Measurements from ENCODE around the gene L3MBTL4. TPM values are rescaled to one million over a fixed set of nuclear protein-coding genes. Genes with fewer than 3 reads are reported as not detected.
"Not testable (repeated sequence)": the region's sequence is repeated elsewhere in the genome, so short reads cannot be mapped to it uniquely, and the experiment has no call there.

L3MBTL4 gene
- total RNA-seq, 1 donor from 2014 or later, result 17.5 TPM

- DNase-seq, result no peak
Measured at GRCh38 chr18:6249170-6249569, 165.5 kb downstream of the L3MBTL4 start.

- DNase-seq, result no peak
Measured at GRCh38 chr18:6248017-6248416, 166.7 kb downstream of the L3MBTL4 start.

GRCh38 chr18:6242004-6242403, 172.7 kb downstream of the L3MBTL4 start:
- DNase-seq, result no peak

- no peak for DNase-seq
Measured at GRCh38 chr18:6239716-6240115, 175.0 kb downstream of the L3MBTL4 start.

- no peak for DNase-seq
Measured at GRCh38 chr18:6236258-6236657, 178.5 kb downstream of the L3MBTL4 start.

GRCh38 chr18:6222271-6222670, 192.4 kb downstream of the L3MBTL4 start:
- DNase-seq, result no peak

GRCh38 chr18:6221602-6222014, 193.1 kb downstream of the L3MBTL4 start:
- no peak for DNase-seq

GRCh38 chr18:6220129-6220528, 194.6 kb downstream of the L3MBTL4 start:
- DNase-seq, result no peak

GRCh38 chr18:6219116-6219717, 195.5 kb downstream of the L3MBTL4 start:
- no peak for DNase-seq

GRCh38 chr18:6215888-6216287, 198.8 kb downstream of the L3MBTL4 start:
- no peak for DNase-seq

- DNase-seq, result no peak
Measured at GRCh38 chr18:6211174-6211504, 203.6 kb downstream of the L3MBTL4 start.

- no peak for DNase-seq
Measured at GRCh38 chr18:6210349-6211173, 204.2 kb downstream of the L3MBTL4 start.

- no peak for DNase-seq
Measured at GRCh38 chr18:6207941-6208340, 206.8 kb downstream of the L3MBTL4 start.

GRCh38 chr18:6207116-6207515, 207.6 kb downstream of the L3MBTL4 start:
- DNase-seq, result no peak

GRCh38 chr18:6205706-6206105, 209.0 kb downstream of the L3MBTL4 start:
- no peak for DNase-seq

GRCh38 chr18:6204476-6204875, 210.2 kb downstream of the L3MBTL4 start:
- no peak for DNase-seq

- no peak for DNase-seq
Measured at GRCh38 chr18:6203791-6204190, 210.9 kb downstream of the L3MBTL4 start.

- no peak for DNase-seq
Measured at GRCh38 chr18:6202861-6203260, 211.8 kb downstream of the L3MBTL4 start.

GRCh38 chr18:6200204-6200774, 214.4 kb downstream of the L3MBTL4 start:
- no peak for DNase-seq

GRCh38 chr18:6199777-6200176, 214.9 kb downstream of the L3MBTL4 start:
- no peak for DNase-seq

- DNase-seq, result no peak
Measured at GRCh38 chr18:6198585-6198984, 216.1 kb downstream of the L3MBTL4 start.

- DNase-seq, result no peak
Measured at GRCh38 chr18:6194640-6195039, 220.1 kb downstream of the L3MBTL4 start.

GRCh38 chr18:6185782-6186181, 228.9 kb downstream of the L3MBTL4 start:
- not testable (repeated sequence) for DNase-seq

All from skin of body (tissue), 2 donors.